Neuron (in vitro differentiated cells): ENCODE measurements around the gene FMN2.
"Not testable (repeated sequence)": the region's sequence is repeated elsewhere in the genome, so short reads cannot be mapped to it uniquely, and the experiment has no call there.

Source experiments
- H2AFZ ChIP-seq: one replicate; pipeline ENCODE4 v1.6.1; 2013; ENCODE audit warnings: low read depth, mild to moderate bottlenecking, inconsistent platforms, low read length, moderate library complexity
- H3K27me3 ChIP-seq: one replicate; pipeline ENCODE4 v1.6.1; 2013; ENCODE audit warnings: low read length; ENCODE audit not compliant: insufficient read depth
- H3K36me3 ChIP-seq: one replicate; pipeline ENCODE4 v1.6.1; 2013; ENCODE audit warnings: low read length; ENCODE audit not compliant: insufficient read depth
- H3K4me1 ChIP-seq: one replicate; pipeline ENCODE4 v1.6.1; 2013; ENCODE audit warnings: low read length; ENCODE audit not compliant: insufficient read depth
- H3K4me3 ChIP-seq: 2 replicates; pipeline ENCODE4 v1.5.1; 2013; ENCODE audit warnings: mild to moderate bottlenecking, low read length, moderate library complexity
- H3K9me3 ChIP-seq: one replicate; pipeline ENCODE4 v1.6.1; 2013; ENCODE audit warnings: low read length

Gene FMN2

DNA sequence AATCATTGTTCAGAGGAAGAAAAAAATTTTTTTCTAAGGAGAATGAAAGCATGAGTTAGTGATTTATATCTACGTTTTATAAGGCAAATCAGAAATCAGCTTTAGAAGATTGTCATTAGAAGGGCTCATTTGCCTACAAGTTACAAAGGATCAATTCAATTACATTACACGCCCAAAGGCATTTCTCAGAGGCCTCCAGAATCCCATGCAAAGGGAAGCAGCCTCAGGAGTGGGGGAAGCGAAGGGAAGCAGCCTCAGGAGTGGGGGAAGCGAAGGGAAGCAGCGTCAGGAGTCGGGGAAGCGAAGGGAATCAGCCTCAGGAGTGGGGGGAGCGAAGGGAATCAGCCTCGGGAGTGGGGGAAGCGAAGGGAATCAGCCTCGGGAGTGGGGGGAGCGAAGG is 314.1 kb downstream of the FMN2 start:
- peaks cover 16% of the 10 kb centered on the region for H3K36me3 ChIP-seq
- no peak overlapping the region for H2AFZ ChIP-seq
- H3K4me3 ChIP-seq = no peak overlapping the region
- H3K9me3 ChIP-seq = no peaks in the 10 kb centered on the region
- no peaks in the 10 kb centered on the region for H3K27me3 ChIP-seq
- no peaks in the 10 kb centered on the region for H3K4me1 ChIP-seq

DNA sequence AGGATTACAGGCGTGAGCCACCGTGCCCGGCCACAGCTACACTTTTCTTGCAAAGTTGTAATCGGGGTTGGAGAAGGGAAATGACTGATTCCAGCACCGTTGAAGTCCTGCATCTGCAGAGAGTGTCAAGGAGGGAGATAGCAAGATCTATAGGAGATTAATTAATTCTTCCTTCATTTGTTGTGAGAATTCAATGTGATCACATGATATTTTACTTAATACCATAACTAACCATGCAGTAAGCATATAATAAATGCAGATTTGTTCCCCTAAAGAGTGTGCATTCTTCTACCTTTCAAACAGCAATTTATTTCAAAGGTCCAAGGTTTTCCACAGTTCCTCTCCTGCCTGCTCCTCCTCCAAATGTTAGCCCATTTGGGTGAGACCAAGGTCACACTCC is 315.7 kb downstream of the FMN2 start:
- no peaks in the 10 kb centered on the region for H3K9me3 ChIP-seq
- H3K36me3 ChIP-seq = peaks cover 28% of the 10 kb centered on the region
- no peak overlapping the region for H2AFZ ChIP-seq
- H3K4me1 ChIP-seq = no peaks in the 10 kb centered on the region
- H3K27me3 ChIP-seq = no peaks in the 10 kb centered on the region
- no peak overlapping the region for H3K4me3 ChIP-seq

DNA sequence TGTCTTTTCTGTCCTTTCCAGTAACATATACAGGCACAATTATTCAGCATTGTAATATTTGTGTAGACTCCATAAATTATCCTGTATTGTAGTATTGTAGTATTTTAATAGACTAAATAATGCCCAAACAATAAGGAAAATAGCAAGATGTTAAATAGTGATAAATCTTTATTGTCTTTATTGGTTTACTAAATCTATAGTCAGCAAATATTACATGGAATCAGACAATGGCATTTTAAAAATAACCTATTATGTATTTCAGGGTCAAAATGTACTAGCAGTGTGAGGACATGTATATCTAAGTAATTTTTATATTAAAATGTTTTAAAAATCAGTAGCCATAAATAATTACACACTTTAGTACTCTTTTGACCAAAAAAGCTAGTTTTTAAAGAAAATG is 317.9 kb downstream of the FMN2 start:
- H3K36me3 ChIP-seq = peaks cover 26% of the 10 kb centered on the region
- H3K27me3 ChIP-seq = no peaks in the 10 kb centered on the region
- no peak overlapping the region for H2AFZ ChIP-seq
- H3K9me3 ChIP-seq = no peaks in the 10 kb centered on the region
- no peaks in the 10 kb centered on the region for H3K4me1 ChIP-seq
- H3K4me3 ChIP-seq = no peak overlapping the region

DNA sequence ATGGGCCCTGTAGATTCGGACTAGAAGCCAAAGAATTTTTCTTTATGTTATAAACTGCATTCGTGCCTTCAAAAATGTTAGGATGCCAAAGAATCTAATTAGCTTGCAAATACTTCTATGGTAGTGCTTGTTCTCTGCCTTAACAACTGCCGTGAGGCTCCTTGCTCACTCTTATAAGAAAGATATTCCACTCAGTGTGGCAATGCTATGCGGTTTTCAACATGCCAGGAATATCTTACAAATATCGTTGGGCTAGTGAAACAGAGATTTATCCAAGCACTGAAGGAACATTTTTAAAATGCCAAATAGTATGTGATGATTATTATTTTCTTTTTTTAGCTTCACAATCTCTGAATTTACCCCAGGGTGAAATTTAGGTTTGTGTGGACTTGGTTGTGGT is 322.0 kb downstream of the FMN2 start:
- Histone ChIP-seq H3K9me3 (no peaks in the 10 kb centered on the region), H3K4me3 (no peak overlapping the region), H2AFZ (no peak overlapping the region), H3K36me3 (peaks cover 24% of the 10 kb centered on the region), H3K27me3 (no peaks in the 10 kb centered on the region), H3K4me1 (no peaks in the 10 kb centered on the region)

DNA sequence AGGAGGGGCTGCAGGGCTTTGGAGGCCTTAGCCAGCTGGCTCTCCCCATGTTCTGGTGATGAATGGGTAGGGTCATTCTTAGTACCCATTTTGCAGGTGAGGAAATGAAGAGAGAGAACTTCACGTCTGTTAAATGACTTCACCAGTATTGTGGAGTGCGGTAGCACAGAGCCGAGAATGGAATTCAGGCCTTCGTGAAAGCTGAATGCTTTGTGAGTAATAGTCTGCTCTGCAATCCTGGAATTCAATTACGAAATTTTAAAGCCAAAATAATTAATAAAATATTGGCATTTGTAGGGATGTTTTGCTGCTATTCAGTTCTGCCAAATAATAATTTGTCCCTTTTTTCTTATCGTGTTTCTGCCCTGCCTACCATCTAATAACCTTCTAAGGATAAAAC is 322.6 kb downstream of the FMN2 start:
- H3K4me3 ChIP-seq = no peak overlapping the region

DNA sequence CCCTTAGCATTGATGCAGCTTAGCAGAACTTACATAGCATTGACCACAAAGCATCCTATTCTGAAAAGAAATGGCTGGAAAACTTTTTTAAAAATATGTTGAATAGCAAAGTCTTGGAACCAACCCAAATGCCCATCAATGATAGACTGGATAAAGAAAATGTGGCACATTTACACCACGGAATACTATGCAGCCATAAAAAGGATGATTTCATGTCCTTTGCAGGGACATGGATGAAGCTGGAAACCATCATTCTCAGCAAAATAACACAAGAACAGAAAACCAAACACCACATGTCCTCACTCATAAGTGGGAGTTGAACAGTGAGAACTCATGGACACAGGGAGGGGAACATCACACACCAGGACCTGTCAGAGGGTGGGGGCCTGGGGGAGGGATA is 323.3 kb downstream of the FMN2 start:
- not testable (repeated sequence) for H3K4me1 ChIP-seq, H3K27me3 ChIP-seq, H3K4me3 ChIP-seq, H3K9me3 ChIP-seq, H2AFZ ChIP-seq
- peaks cover 30% of the 10 kb centered on the region for H3K36me3 ChIP-seq

More for the DNA sequence above, 322.6 kb downstream of the FMN2 start:
- Histone ChIP-seq H3K36me3 (peaks cover 27% of the 10 kb centered on the region), H2AFZ (no peak overlapping the region), H3K27me3 (no peaks in the 10 kb centered on the region), H3K9me3 (no peaks in the 10 kb centered on the region), H3K4me1 (no peaks in the 10 kb centered on the region)

DNA sequence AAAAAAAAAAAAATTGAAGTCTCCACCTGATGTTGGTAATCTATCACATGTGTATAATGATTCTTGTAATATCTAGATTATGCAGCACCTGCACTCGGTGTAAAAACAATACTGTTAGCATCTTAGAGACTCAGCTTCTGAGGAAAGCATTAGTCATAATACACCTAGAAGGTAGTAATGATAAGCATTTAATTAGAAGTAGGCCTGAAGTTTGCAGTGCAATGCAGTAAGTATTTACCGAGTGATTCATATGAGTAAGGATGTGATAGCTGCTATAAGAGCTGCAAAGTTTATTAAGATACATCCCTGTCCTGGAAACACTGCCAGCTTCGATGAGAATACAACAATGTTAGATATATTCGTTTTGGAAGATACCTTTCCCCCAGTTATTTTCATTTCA is 323.8 kb downstream of the FMN2 start:
- H3K4me3 ChIP-seq = no peak overlapping the region
- peaks cover 35% of the 10 kb centered on the region for H3K36me3 ChIP-seq
- no peaks in the 10 kb centered on the region for H3K9me3 ChIP-seq
- no peaks in the 10 kb centered on the region for H3K4me1 ChIP-seq
- H3K27me3 ChIP-seq = no peaks in the 10 kb centered on the region
- no peak overlapping the region for H2AFZ ChIP-seq

DNA sequence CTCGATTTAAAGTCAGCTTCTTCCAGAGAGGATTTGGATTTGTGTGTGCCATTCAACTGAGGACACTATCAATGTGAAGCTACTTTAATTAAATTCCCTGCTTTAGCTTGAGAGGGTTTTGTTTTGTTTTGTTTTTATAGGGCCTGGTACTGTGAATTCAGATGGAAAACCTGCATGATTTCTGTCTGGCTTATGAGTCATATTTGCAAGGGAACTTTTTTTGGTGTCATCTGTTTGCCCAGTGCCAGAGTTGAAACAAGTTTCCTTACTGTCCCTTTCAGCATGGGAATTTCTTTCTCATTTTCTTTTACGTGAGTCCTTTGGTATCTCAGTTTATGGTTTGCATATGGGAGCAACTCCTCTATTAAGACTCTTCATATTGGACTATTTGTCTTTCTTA is 325.6 kb downstream of the FMN2 start:
- H2AFZ ChIP-seq = no peak overlapping the region
- H3K4me1 ChIP-seq = no peaks in the 10 kb centered on the region
- H3K4me3 ChIP-seq = no peak overlapping the region
- H3K36me3 ChIP-seq = peaks cover 29% of the 10 kb centered on the region
- no peaks in the 10 kb centered on the region for H3K27me3 ChIP-seq
- no peaks in the 10 kb centered on the region for H3K9me3 ChIP-seq

DNA sequence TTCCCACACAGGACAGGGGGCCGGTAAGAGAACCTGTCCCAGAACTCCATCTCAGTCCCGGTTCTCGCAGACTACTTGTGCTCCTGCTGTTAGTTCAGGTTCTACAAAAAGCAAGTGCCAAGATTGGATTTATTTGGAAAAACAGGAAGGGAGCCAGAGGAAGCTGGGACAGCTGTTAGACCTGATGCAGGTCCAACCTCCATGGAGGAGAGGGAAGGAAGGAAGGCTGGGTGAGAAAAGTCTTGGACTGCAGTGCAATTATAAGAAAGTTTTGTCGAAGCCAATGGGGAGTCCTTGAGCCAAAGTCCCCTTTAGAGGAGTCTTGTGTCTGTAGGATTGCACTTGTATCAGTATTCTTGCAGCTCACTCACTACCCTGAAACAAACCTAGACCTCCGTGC is 329.1 kb downstream of the FMN2 start:
- H3K4me1 ChIP-seq = no peaks in the 10 kb centered on the region
- no peak overlapping the region for H3K4me3 ChIP-seq
- peaks cover 18% of the 10 kb centered on the region for H3K36me3 ChIP-seq
- no peak overlapping the region for H2AFZ ChIP-seq
- no peaks in the 10 kb centered on the region for H3K9me3 ChIP-seq
- no peaks in the 10 kb centered on the region for H3K27me3 ChIP-seq

DNA sequence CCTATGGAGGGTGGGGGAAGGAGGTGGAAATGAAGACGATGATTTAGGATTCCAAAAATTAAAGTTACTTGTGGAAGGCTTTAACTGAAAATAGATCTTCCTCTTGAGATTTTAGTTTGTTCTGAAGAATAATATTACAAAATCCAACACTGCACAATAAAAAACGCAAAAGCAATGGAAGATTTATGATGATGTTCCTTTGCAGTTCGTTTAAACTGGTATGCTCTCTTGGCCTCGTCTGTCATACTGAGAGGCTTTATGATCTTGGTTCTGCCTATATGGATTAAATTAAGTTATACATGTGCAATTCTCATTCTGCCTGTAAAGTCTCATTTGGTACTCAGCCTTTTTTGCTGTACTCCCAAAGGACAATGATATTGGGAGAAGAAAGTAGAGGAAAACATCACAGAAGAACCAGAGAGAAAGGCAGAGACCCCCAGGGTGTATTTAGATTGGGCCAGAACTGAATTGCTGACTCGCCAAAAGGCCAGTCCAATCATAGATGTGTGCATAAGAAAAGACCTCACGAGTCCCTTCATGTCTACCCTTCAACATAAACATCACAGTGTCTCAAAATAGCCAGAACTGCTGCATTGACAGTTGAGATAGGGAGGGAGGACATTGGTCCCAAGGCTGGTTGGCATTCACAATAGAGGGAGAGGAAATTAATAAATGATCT is 331.7 kb downstream of the FMN2 start:
- Histone ChIP-seq H3K4me1 (no peaks in the 10 kb centered on the region), H3K27me3 (no peaks in the 10 kb centered on the region), H3K4me3 (no peak overlapping the region), H3K36me3 (peaks cover 18% of the 10 kb centered on the region), H2AFZ (no peak overlapping the region), H3K9me3 (no peaks in the 10 kb centered on the region)

DNA sequence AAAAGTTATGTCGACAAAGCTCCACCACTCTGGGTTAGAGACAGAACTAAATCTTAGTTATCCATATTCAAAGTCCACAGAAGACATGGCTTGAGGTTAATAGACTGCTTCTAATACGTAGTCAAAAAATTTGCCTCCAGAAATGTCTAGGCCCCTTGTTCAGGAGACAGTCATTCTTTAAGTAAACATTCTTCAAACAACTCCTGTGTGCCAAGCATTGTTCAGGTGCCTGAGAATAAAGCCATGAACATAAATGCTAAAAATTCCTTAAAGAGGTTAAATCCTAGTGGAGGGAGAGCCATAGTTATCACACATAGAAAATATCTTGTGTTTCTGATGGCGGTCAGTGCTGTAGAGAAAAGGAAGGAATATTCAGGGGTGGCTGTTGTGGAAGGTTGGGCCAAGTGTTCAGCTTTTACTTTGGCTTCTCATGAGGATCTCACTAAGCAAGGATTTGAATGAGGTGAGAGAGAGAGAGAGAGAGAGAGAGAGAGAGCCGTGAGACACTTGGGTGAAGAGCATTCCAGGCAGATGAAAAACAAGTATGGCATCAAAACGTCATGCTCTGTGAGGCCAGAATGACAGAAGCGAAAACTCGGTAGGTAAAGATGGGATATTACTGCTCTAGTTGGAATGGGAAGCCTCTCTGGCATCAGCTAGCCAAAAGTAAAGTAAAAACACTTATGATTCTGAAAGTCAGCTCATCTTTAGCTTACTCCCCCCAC is 333.2 kb downstream of the FMN2 start:
- no peak overlapping the region for H2AFZ ChIP-seq

DNA sequence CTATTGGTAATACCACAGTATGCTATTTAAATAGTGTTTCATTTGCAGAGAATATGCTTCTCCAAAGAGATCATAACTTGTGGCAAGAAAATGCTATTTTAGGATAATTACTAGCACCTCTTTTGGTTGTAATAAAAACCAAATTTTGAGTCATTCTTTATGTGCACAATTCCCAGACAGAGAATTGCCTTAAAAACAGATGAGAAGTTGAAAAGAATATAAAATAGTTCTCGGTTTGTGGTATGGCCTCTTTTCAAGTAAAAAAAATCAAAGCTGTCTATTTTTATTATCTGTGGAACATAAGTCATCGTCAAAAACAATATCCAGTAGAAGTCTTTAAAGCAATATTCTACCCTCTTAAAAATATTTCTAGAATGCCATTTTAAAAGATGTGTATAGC is 334.4 kb downstream of the FMN2 start:
- Histone ChIP-seq H3K36me3 (peaks cover 5% of the 10 kb centered on the region), H3K4me3 (no peak overlapping the region), H3K27me3 (no peaks in the 10 kb centered on the region), H3K4me1 (no peaks in the 10 kb centered on the region), H3K9me3 (no peaks in the 10 kb centered on the region), H2AFZ (no peak overlapping the region)

More for the DNA sequence above, 333.2 kb downstream of the FMN2 start:
- Histone ChIP-seq H3K27me3 (no peaks in the 10 kb centered on the region), H3K9me3 (no peaks in the 10 kb centered on the region), H3K36me3 (peaks cover 13% of the 10 kb centered on the region), H3K4me3 (no peak overlapping the region), H3K4me1 (no peaks in the 10 kb centered on the region)

DNA sequence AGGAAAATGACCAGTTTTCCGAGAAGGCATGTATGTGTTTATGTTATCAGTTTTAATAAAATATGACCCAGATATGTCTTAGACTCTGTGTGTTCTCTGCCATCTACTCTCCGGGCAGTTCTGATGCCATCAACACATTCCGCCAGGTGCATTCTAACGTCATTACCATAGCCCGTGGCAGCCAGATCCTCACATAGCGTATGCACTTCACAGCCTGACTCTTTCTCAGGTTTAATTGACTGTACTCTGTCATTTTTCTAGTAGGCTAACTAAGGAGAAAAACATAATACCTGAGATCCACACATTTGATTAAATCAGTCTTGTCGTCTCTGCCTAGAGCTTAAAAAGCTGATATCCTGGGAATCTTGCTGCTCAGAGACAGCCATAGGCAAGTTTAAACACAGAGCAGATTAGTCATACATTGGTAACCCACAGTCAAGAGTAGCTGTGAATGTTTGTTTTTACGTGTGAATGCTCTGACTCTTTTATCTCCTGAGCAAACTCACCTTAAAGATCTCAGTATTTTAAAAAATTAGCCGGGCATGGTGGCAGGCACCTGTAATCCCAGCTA is 344.4 kb downstream of the FMN2 start:
- peaks cover 4% of the 10 kb centered on the region for H3K4me1 ChIP-seq
- no peak overlapping the region for H2AFZ ChIP-seq

More for the DNA sequence above, 344.4 kb downstream of the FMN2 start:
- Histone ChIP-seq H3K4me3 (no peak overlapping the region), H3K9me3 (peaks cover 2% of the 10 kb centered on the region), H3K36me3 (peaks cover 39% of the 10 kb centered on the region), H3K27me3 (no peaks in the 10 kb centered on the region)
